Progenitor cell of endocrine pancreas (in vitro differentiated cells): ENCODE data around the gene PGK1. TPM values are rescaled to one million over a fixed set of nuclear protein-coding genes. Genes with fewer than 3 reads are reported as not detected.
"Not testable (repeated sequence)": the region's sequence is repeated elsewhere in the genome, so short reads cannot be mapped to it uniquely, and the experiment has no call there.

Source experiments
- DNase-seq: peaks from one replicate; pipeline ENCODE4 v3.0.0; 2021; ENCODE audit warnings: low spot score; ENCODE audit not compliant: unreplicated experiment
- H3K27ac Mint-ChIP-seq: 2 replicates; pipeline ENCODE4 v1.8.0; 2021; ENCODE audit warnings: mild to moderate bottlenecking, moderate library complexity, mixed read lengths
- H3K27me3 Mint-ChIP-seq: 2 replicates; pipeline ENCODE4 v1.8.0; 2021; ENCODE audit warnings: mixed read lengths
- H3K36me3 Mint-ChIP-seq: 2 replicates; pipeline ENCODE4 v1.8.0; 2022; ENCODE audit warnings: mixed read lengths; ENCODE audit not compliant: insufficient read depth
- H3K4me1 Mint-ChIP-seq: 2 replicates; pipeline ENCODE4 v1.8.0; 2021; ENCODE audit warnings: low read depth, mixed read lengths
- H3K4me3 Mint-ChIP-seq: 2 replicates; pipeline ENCODE4 v1.8.0; 2021; ENCODE audit warnings: low read depth, mild to moderate bottlenecking, moderate library complexity, mixed read lengths
- H3K9me3 Mint-ChIP-seq: 2 replicates; pipeline ENCODE4 v1.8.0; 2021; ENCODE audit warnings: low read depth, mixed read lengths
- CTCF ChIP-seq: fragments of 200-600 bp; sonication (generic); IDR thresholded peaks from one replicate; pipeline ENCODE4 v1.5.0; 2021; ENCODE audit warnings: antibody characterized with exemption, mild to moderate bottlenecking; ENCODE audit not compliant: unreplicated experiment
- total RNA-seq: library from RNA; stranded (reverse); gene quantifications from 2 replicates; pipeline ENCODE4 v1.2.1, GENCODE V29; 2021

The PGK1 gene
- total RNA-seq, 1 donor from 2014 or later, result 156 TPM

- H3K27ac Mint-ChIP-seq, result no peak overlapping the region
- H3K4me3 Mint-ChIP-seq, result peak overlapping the region; percentile 90
- DNase-seq, result no peak
- H3K9me3 Mint-ChIP-seq, result peaks cover 13% of the 10 kb centered on the region
- TF ChIP-seq CTCF, result no peak
- no peaks in the 10 kb centered on the region for H3K4me1 Mint-ChIP-seq
- H3K36me3 Mint-ChIP-seq, result peaks cover 3% of the 10 kb centered on the region
- no peaks in the 10 kb centered on the region for H3K27me3 Mint-ChIP-seq
Observed at GRCh38 chrX:78140206-78140605, 36.2 kb downstream of the PGK1 start.

DNA sequence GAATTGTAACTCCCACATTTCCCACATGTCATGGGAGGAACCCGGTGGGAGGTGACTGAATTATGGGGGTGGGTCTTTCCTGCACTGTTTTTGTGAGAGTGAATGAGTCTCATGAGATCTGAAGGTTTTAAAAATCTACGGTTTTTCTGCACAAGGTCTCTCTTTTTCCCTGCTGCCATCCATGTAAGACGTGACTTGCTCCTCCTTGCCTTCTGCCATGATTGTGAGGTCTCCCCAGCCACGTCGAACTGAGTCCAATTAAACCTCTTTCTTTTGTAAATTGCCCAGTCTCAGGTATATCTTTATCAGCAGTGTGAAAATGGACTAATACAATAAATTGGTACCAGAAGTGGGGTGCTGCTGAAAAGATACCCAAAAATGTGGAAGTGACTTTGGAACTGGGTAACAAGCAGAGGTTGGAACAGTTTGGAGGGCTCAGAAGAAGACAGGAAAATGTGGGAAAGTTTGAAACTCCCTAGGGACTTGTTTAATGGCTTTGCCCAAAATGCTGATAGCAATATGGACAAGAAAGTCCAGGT lies 43.0 kb downstream of the PGK1 start:
- H3K36me3 Mint-ChIP-seq, DNase-seq, H3K27me3 Mint-ChIP-seq, H3K4me3 Mint-ChIP-seq, H3K4me1 Mint-ChIP-seq, H3K27ac Mint-ChIP-seq: not testable (repeated sequence)
- peaks cover 52% of the 10 kb centered on the region for H3K9me3 Mint-ChIP-seq

GRCh38 chrX:78157373-78157772 lies 53.3 kb downstream of the PGK1 start:
- DNase-seq, H3K4me3 Mint-ChIP-seq, H3K36me3 Mint-ChIP-seq, H3K27ac Mint-ChIP-seq, H3K4me1 Mint-ChIP-seq, H3K27me3 Mint-ChIP-seq: not testable (repeated sequence)
- peaks cover 43% of the 10 kb centered on the region for H3K9me3 Mint-ChIP-seq

GRCh38 chrX:78157846-78158245 lies 53.8 kb downstream of the PGK1 start:
- peaks cover 46% of the 10 kb centered on the region for H3K9me3 Mint-ChIP-seq

GRCh38 chrX:78160711-78161110 lies 56.7 kb downstream of the PGK1 start:
- not testable (repeated sequence) for H3K27me3 Mint-ChIP-seq, DNase-seq, H3K36me3 Mint-ChIP-seq, H3K4me1 Mint-ChIP-seq, H3K27ac Mint-ChIP-seq, H3K4me3 Mint-ChIP-seq
- H3K9me3 Mint-ChIP-seq, result peaks cover 51% of the 10 kb centered on the region

More at GRCh38 chrX:78157846-78158245, 53.8 kb downstream of the PGK1 start:
- not testable (repeated sequence) for H3K36me3 Mint-ChIP-seq, H3K27me3 Mint-ChIP-seq, H3K27ac Mint-ChIP-seq, H3K4me1 Mint-ChIP-seq, H3K4me3 Mint-ChIP-seq, DNase-seq

GRCh38 chrX:78163175-78163574 lies 59.1 kb downstream of the PGK1 start:
- H3K4me1 Mint-ChIP-seq, DNase-seq, H3K27ac Mint-ChIP-seq, H3K4me3 Mint-ChIP-seq, H3K36me3 Mint-ChIP-seq, H3K27me3 Mint-ChIP-seq: not testable (repeated sequence)
- peaks cover 47% of the 10 kb centered on the region for H3K9me3 Mint-ChIP-seq

DNA sequence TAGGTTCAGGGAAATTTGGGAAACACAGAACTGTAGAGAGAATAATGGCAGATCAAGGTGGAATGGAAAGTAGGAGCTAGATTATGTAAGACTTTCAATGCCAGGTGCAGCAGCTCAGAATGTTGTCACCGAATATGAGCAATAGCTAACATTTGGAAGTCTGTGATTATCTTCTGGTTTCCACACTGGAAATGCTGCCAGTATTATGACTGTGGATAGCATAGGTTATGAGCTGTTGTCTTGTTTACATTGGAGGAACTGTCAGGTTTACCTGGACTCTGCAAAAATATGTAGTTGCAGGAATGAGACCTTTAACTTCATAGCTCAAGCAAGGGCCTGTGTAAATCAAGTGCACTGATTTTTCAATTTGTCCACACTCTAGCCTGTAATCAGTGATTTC lies 61.4 kb downstream of the PGK1 start:
- H3K36me3 Mint-ChIP-seq, result no peaks in the 10 kb centered on the region
- peaks cover 35% of the 10 kb centered on the region for H3K9me3 Mint-ChIP-seq
- H3K4me3 Mint-ChIP-seq, result no peak overlapping the region
- no peak for TF ChIP-seq CTCF
- no peak for DNase-seq
- H3K4me1 Mint-ChIP-seq, result no peaks in the 10 kb centered on the region
- H3K27me3 Mint-ChIP-seq, result no peaks in the 10 kb centered on the region
- H3K27ac Mint-ChIP-seq, result no peak overlapping the region

DNA sequence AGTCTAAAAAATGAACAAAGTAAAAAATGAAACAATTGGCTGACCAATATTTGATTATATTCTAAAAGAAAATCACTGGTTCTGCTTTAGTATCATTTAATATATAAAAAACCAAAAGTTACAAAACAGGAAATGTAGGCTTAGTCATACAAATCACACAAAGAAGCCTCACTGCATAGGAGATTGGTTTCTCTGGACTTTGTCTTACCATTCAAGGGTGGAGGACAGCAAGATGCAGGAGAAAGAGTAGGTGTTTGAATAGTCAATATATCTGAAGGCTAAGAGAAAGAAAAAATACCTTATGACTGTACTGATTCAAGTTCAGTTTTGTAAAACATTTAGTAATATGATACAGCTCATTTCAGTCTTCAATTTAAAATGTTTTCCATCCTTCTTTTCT lies 64.0 kb downstream of the PGK1 start:
- no peaks in the 10 kb centered on the region for H3K4me1 Mint-ChIP-seq
- no peaks in the 10 kb centered on the region for H3K27me3 Mint-ChIP-seq
- H3K9me3 Mint-ChIP-seq, result peaks cover 13% of the 10 kb centered on the region
- no peak for TF ChIP-seq CTCF
- H3K27ac Mint-ChIP-seq, result no peak overlapping the region
- H3K4me3 Mint-ChIP-seq, result no peak overlapping the region
- no peak for DNase-seq
- H3K36me3 Mint-ChIP-seq, result no peaks in the 10 kb centered on the region

Other genes starting within 250 kb of the PGK1 start
- 55.9 and 59.0 TPM in 2 replicates for gene MAGT1, start 208.8 kb upstream of the PGK1 start, total RNA-seq
- 163 and 178 TPM in 2 replicates for gene COX7B, start 204.8 kb upstream of the PGK1 start, total RNA-seq
- gene ATP7A, start 193.6 kb upstream of the PGK1 start, total RNA-seq, result 12.1 and 12.3 TPM in 2 replicates
- gene PGAM4, start 134.6 kb upstream of the PGK1 start, total RNA-seq, result not detected in 2 replicates
- 27.5 and 27.9 TPM in 2 replicates for gene TAF9B, start 35.4 kb downstream of the PGK1 start, total RNA-seq
- gene CYSLTR1, start 223.4 kb downstream of the PGK1 start, total RNA-seq, result 0.09 TPM in 1 of 2 replicates, not detected in the other